NCI-H82 (cell line): ENCODE data around the gene AXIN2.
"Not testable (repeated sequence)": the region's sequence is repeated elsewhere in the genome, so short reads cannot be mapped to it uniquely, and the experiment has no call there.

Experiments used
- DNase-seq: peaks from one replicate; lab custom pipeline; 2025; lab: John Stamatoyannopoulos, UW

The AXIN2 gene

DNA sequence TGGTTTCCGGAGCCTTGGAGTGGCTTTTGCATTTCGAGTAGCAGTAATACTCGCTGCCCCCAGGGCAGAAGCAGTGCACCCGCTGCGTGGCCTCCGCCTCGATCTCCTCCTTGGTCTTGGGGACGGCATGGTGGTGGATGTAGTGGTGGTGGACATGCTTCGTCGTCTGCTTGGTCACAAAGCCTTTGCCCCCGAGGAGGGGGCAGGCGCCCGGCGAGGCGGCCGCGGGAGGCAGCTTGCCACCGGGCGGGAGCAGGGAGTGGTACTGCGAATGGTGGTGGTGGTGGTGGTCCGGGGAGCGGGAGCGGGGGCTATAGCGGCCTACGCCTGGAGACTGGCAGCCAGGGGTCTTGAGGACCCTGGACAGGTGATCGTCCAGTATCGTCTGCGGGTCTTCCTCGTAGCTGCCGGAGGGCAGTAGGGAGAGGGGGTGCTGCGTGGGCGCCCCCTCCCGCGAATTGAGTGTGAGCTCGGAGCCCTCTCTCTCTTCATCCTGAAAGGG lies 24.1 kb downstream of the AXIN2 start:
- DNase-seq: no peak

DNA sequence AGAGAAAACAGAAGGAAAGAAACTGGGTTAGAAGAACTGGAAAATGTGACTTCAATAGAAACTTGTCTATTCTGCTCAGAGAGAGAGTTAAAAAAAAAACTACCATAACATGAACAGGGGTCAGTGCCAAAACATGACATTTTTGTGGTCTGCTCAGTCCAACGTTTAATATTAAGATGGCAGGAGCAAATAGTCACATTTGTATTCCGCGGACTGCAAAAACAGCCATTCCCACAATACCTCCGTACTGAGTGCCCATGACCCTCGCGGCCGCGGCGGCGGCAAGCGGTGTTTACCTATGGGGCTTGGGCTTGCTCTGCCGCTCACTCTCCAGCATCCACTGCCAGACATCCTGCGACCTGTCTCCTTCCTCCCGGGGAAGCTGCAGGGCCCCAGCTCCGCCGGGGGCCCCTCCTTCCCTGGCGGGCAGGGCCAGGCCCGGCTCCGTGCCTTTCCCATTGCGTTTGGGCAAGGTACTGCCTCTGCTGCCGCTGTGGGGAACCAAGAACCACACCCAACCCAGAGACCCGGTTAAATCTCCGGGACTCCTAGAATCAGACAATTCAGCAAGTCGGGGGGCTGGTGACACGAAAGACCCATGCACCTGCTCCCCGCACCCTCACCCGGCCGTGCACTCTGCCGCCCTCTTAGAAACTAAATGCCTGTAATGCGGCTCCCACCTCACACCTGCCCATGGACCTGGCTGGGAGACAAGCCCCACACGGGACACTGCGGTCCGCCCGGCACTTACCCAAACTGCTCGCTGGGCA lies 24.7 kb downstream of the AXIN2 start:
- no peak for DNase-seq

DNA sequence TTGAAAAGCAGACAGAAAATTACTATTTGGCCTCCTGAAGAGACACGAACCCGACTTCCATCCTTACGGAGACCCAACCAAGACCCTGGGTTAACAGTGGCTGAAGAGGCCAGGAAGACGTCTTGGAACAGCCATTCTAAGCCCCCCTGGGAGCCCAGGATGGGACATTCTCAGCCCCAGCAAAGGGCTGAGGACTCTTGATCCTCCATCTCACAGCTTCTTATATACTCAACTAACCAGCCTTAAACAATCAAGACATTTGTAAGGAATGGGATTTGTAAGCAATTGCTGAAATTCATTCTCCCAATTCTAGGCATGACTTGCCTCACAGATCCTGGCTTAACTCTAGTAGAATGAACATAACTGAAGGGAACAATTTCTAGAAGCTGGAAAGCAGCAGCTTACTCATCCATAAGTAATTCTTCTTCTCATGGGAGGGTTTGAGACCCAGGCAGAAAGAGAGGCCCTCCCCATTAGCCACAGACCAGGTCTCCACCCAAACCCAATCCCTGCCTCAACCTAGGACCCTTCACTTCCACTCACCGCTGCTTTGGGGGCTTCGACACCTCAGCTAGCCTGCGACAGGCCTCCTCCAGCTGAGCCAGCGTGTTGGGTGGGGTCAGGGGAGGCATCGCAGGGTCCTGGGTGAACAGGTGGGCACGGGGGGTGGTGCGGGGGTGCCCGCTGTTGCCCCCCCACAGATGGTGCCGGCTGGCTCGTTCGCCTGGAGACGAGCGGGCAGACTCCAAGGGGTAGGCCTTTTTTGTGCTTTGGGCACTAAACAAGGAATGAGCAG lies 25.5 kb downstream of the AXIN2 start:
- DNase-seq: no peak

DNA sequence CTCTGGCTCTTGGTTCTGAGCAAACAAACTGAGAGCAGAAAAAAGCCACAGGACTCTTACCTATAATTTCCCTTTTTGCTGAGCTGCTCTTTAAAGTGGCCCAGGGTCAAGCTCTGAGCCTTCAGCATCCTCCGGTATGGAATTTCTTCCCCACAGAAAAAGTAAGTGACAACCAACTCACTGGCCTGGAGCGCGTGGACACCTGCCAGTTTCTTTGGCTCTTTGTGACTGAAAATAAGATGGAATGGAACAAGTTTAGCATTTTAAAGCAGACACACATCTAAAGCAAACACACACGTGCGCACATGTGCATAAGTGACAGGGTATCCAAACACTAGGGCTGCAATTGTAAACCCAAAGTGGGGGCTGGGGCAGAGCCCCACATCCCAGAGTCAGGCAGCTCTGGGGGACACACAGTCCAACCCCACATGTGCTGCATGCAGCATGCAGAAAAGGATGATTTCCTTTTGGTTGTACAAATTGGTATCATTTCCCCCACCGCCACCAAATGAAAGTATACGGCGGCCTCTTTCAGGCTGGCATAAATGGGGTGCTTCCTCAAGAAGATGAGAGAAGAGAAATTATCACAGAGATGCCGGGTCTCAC lies 27.5 kb downstream of the AXIN2 start:
- DNase-seq: no peak

DNA sequence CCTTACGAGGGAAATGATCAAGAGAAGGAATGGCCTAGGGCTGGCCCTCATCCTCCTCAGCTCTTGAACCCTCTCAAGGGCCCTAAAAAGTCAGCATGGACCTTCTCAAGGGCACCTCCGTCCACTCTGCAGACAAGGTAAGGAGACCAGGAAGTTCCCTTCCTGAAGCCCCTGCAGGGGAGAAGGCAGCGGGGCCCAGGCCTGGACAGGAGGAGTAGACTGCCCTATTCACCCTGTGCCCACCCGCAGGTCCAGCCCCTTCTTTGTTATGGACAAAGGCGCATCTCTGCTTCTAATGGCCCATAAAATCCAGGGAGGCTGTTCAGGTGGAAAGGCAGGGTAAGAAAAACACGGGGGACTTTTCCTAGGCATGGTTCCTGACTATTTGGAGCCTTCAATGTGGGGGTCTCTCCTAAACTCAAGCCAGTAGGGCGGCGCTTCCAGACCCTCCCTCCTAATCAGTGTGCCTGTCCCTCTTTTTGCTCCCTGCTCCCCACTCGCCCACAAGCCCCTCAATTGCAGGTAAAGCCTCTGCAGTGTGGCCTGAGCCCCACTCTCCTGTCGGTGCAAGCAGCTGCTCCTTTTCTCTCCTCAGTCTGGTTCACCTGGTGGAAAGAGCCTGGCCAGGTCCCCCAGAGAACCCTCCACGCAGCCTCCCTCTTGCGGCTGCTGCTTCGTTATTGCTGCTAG lies 28.2 kb downstream of the AXIN2 start:
- DNase-seq: no peak

DNA sequence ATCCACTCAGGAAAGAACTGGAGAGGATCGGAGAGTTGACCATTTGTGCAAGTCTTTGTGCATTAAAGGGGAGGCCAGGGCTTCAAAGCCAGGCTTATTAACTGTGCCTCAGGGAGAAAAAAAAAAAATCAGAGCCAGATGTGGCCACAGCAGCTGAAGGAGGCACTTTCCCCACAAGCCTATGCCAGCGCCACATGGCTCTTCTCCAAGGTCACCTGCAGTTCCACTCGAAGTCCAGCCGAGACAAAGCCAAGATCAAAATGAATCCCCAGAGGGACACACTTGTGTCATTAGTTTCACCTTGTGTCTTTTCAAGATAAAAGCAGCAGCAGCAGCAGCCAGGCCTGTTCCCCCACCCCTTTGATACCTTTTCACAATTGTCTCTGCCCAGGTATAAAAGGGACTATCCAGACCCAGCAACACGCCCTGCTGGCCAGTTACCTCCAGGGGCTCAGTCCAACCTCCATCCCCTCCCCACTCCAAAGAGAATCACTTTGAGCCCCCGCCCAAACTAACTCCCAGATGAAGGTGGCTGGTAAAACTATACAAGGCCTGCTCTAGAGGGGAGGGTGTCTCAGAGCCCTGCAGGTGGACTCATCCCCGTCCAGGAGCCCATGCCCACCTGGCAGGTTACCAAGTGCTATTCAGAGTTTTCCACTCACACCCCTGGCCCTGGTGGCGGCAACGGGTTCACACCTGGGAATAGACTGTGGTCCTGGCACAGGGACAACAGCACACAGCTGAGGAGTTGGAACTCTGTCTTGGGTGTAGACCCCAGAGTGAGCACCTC lies 29.2 kb downstream of the AXIN2 start:
- DNase-seq: no peak

DNA sequence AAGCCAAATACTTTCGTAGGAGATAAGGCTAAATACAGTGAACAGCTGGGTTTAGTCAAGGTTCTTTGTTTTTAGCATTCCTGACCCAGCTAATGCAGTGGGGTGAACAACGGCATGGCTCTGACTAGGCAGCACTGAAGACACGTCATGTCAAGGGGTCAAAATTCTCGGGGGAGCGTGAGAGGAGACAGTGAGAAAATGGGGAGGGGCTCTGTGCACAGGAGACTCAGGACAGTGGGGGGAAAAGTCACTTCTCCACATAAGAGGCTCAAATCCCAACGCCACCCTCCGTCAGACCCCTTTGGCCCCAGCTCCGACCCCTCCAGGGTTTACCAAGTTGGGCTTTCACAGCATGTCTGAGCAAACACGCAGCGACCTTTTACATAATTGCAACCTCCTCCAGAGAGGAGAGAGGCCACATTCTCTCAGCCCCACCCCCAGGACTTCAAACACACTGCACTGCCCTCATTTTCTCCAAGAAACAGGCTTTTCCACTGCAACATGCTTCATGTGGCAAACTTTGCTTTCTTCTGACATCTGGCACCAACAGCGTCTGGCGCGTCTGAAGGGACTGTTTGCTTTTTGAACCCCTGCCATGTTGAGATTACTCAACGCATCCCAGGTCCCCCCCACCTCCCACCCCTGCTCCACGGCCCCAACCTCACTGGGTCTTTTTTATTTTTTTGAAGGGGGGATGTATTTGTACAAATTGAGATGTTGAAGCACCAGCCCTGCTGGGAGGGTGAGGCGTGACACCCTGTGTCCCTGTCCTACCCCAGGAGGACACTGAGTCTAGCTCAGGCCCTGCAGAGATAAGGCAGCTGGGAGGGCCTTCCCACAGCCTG lies 30.0 kb downstream of the AXIN2 start:
- DNase-seq: no peak

DNA sequence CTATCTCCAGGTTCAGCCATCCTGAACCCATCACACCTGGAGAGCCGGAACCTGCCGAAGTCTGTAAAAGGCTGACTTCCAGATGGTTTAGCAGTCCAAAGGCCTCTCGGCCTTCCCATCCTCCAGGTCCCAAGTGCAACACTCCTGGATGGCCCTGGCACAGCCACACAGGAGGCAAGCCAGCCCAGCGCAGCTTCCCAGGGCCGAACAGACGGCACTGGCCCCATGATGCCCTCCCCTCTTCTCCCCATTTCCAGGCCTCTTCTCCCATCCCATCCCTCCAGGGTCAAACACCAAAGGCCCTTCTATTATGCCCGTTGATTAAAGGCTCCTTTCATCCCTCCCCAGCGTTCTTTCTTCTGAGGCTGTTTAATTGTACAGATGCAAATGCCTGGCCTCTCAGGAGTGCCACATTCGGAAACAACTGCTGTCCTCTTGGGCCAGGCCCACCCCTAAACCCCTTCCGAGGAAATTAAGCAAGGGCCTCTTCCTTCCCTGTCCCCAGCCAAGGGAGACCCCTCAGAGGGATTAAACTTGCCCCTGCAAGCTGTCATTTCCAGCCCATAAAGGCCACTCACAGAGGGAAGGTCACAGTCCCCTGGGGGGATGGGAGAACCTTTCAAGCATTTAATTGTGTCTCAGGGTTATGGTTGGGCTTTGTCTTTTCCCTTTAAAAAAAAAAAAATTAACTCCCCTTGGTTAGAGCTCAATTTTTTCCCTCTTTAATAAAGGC lies 30.8 kb downstream of the AXIN2 start:
- DNase-seq: no peak

DNA sequence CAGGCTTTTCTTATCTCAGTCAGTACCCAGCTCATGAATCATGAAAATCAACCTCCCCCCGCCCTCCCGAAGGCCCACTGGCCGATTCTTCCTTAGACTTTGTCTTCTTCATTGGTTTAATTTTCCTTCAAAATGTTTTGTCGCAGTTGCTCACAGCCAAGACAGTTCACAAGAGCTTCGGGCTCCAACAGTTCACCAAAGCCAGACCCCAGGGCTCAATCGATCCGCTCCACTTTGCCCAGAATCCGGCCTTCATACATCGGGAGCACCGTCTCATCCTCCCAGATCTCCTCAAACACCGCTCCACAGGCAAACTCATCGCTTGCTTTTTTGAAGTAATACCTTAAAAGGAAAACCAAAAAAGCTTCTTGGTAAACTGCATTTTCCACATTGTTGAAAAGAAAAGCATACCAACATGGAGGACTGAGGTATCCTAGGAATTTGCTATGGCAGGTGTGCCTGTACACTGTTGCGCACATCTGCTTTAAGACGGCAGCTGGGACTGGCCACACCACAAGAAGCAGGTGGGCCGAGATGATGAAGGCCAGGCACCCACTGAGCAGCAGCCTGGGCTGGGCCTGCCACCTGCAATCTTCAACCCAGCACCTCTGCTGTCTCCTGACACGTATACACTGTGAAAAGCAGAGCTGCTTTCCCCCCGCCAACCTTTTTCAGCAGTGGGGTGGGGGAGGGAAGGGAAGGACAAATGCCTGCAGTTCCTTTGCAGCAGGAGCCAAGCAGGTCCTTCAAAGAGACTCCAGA lies 31.5 kb downstream of the AXIN2 start:
- DNase-seq: no peak

DNA sequence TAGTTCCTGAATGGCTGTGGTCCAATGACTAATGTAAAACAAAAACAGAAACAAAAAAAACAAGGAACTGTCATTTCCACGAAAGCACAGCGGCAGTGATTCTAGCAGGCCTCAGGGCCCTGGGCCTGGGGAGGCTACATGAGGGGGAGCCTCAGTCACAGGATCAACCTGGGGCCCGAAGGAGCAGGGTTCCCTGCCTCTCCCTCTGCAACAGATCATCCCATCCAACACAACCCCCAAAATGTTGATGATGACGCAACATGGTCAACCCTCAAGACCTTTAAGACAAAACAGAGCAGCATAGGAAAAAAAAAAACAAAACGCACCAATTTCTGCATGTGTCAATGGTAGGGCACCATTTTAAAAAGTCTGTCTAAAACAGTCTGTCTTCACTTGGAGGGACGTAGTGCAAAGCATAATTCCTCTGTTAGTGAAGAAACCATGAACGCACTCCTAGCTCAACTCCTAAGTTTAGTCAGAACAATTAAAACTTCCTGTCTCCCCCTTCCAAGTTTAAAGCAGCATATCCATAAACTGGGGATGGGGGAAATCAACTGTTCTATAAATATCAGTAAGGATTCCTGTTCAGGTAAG lies 32.3 kb downstream of the AXIN2 start:
- no peak for DNase-seq

DNA sequence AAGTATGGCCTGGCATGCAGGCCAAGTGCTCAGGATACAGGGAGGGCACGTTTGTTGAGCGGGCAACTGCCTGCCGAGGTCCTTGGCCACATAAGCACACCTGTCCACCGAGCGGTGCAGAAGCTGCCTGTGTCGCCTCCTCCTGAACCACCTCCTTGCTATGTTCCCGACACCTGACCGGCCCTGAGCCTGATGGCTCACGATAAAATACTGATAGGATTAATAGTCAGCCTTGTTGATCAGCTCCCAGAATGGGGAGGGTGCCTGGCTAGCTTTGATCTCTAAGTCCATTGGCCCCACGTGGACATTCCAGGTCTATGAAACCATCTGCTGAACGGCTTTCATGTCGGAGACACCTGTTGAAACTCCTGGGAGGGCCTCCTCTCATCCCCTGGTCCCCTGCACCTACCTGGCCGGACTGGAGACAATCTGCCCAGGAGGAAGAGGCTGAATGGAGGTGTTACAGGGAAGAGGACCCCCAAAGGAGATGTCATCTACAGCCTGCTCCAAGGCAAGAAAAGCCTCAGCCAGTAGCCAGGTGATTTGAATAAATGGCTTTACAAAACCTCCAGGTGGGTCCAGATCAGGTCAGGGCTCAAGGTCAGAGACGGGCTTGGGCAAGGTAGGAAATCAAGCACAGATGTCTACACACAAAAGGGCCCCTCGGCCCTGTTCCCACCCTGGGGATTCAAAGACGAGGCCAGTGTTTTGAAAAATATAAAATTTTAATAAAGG lies 33.4 kb downstream of the AXIN2 start:
- no peak for DNase-seq

DNA sequence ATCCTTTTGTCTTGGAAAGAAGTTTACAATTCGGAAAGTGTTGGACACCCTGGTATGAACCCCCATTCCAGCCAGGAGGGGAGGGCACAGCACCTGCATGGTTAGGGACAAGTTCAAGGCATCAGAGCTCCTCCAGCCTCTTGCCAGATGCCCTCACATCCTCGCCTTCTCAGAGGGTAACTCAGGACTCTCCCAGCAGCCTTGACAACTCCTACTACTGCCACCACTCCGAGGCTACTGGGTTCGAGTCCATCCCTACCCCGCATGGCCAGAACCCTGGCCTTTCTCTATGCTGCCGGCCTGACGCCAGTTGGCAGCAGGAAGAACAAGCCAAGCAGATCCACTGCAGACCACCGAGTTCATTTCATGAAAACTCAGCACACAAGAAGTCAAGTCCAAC lies 34.1 kb downstream of the AXIN2 start:
- no peak for DNase-seq

DNA sequence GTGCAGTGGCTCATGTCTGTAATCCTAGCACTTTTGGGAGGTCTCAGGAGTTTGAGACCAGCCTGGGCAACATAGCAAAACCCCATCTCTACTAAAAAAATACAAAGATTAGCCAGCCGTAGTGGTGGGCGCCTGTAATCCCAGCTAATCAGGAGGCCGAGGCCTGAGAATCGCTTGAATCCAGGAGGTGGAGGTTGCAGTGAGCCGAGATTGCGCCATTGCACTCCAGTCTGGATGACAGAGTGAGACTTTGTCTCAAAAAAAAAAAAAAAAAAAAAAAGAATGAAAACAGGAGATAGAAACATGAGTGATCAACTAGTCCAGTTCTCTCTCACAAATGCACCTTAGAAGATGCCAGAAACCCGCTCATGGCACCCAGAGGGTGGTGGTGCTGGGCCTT lies 34.6 kb downstream of the AXIN2 start:
- not testable (repeated sequence) for DNase-seq

DNA sequence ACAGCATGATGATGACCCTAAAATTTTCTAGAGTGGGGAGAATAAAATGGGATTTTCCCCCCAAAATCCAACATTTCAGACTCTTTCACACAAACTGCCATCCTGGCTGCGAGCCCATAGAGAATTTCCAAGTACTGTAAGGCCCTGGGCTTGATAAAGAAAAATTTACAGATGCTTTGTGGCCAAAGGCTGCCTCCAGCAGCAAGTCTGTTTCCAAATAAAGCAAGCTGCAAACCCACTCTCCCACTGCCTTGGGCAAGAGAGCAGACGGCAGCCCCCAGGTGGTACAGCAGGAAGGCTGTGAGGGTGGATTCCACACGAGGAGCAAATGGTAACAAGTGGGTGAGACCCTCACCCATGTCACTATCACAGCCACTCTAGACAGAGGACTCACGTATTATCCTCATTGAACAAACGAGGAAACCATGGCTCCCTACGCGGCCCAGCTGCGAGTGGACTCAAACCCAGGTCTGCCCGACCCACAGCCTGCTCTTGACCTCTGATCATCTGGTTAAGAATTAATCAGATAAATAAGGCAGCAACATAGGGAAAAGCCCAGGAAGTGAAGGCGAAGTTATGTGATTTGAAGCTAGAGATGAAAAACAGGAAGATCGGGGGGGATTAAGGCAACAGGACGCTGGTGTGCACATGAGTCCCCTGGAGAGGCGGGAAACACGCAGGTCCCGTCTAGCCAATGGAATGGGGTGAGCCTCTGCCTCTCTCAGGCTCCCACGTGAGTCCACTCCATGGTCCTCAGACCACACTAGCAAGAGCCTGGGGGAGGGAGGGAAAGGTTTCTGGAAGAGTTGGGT lies 37.4 kb downstream of the AXIN2 start:
- peak; percentile 21 for DNase-seq

DNA sequence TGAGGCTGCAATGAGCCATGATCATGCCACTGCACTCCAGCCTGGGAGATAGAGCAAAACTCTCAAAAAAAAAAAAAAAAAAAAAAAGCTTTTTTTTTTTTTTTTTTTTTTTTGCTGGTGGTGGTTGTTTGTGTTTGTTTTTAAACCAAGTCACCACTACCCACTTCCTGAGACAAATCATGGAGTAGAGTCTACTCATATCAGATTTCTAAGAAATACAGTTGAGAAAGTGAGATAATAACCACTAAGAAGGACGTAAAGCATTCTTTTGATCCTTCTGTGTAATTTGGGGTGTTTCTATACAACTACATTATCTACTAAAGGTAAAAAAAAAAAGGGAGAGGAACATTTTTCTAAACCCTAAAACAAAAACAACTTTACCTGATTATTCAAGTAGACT lies 38.0 kb downstream of the AXIN2 start:
- DNase-seq: no peak

DNA sequence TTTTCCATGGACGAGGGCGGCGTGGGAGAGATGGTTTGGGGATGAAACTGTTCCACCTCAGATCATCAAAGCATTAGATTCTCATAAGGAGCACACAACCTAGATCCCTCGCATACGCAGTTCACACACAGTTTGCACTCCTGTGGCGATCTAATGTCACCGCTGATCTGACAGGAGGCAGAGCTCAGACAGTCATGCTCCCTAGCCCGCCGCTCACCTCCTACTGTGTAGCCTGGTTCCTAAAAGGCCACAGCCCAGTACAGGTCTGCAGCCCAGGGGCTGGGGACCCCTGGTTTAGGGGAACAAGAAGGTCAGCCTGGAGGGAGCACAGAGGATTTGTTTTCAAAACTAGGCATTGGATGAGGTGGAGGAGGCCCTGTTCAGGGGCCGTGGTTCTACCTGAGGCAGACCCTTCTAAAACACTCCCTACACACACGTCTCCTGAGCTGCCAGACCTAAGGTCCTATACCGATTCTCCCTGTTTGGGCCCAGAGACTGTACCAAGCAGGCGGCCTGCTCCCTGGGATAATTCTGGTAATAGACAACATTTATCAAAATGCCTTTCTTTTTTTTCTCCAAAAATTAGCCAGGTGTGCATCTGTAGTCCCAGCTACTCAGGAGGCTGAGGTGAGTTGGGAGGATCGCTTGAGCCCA lies 38.6 kb downstream of the AXIN2 start:
- DNase-seq: no peak

DNA sequence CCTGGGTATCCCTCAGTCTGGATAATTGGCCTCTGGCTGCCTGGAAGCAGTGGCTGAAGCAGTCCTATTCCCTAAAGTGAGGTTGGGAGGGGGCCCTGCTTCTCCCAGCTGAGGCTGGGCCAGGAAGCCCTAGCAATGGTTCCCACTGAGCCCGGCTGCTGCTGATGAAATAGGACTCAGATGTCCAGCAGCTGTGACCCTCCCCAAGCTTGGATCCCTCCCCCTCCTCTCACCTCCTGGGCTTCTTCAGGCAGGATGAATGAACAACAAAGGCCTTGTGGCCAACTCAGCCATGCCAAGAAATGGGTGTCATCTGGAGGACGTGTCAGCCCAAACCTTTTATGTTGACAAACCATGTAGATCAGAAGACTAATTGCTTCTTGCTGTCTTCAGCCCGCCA lies 42.0 kb downstream of the AXIN2 start:
- no peak for DNase-seq
